WTC11 (cell line): Measurements from ENCODE around the gene SESN2. TPM values are rescaled to one million over a fixed set of nuclear protein-coding genes. Genes with fewer than 3 reads are reported as not detected.
A peak's percentile ranks its signal among the peaks of the same experiment; 100 is the strongest.

Source experiments
- ATAC-seq: fragments of 200-7000 bp; cut with Tn5 transposase; 2 replicates; pipeline ENCODE4 v1.10.0; 2021; ENCODE audit warnings: mild to moderate bottlenecking, moderate library complexity
- CTCF ChIA-PET: fragments of 300-600 bp; sonication (Branson Sonifier 250); formaldehyde crosslinking; loops from one replicate; lab custom pipeline; 2021; ENCODE audit warnings: antibody characterized with exemption; lab: Charles Lee
- POLR2A ChIA-PET: fragments of 350-600 bp; sonication (Branson Sonifier 250); formaldehyde crosslinking; loops from one replicate; lab custom pipeline; 2021; ENCODE audit warnings: antibody characterized with exemption; lab: Charles Lee
- DNase-seq: peaks from one replicate; pipeline ENCODE4 v3.0.0; 2021; ENCODE audit warnings: low spot score
- H3K27ac Mint-ChIP-seq: 2 replicates; pipeline ENCODE4 v1.8.0; 2021; ENCODE audit warnings: mixed read lengths
- H3K27me3 Mint-ChIP-seq: 2 replicates; pipeline ENCODE4 v1.8.0; 2021; ENCODE audit warnings: low read depth, mild to moderate bottlenecking, moderate library complexity, mixed read lengths
- H3K36me3 Mint-ChIP-seq: 2 replicates; pipeline ENCODE4 v1.8.0; 2021; ENCODE audit warnings: mixed read lengths
- H3K4me1 Mint-ChIP-seq: 2 replicates; pipeline ENCODE4 v1.8.0; 2022; ENCODE audit warnings: mixed read lengths
- H3K4me3 Mint-ChIP-seq: 2 replicates; pipeline ENCODE4 v1.8.0; 2021; ENCODE audit warnings: mild to moderate bottlenecking, moderate library complexity, mixed read lengths
- H3K9me3 Mint-ChIP-seq: 2 replicates; pipeline ENCODE4 v1.8.0; 2021; ENCODE audit warnings: mixed read lengths
- CREM ChIP-seq: sonication (generic); formaldehyde crosslinking; IDR thresholded peaks from 2 replicates; pipeline ENCODE4 v1.8.1; 2022; ENCODE audit warnings: mild to moderate bottlenecking, missing genetic modification reagents, moderate library complexity
- E2F5 ChIP-seq: sonication (generic); formaldehyde crosslinking; IDR thresholded peaks from 2 replicates; pipeline ENCODE4 v1.8.1; 2022; ENCODE audit warnings: mild to moderate bottlenecking, moderate library complexity, missing genetic modification reagents
- FOXJ3 ChIP-seq: sonication (generic); formaldehyde crosslinking; IDR thresholded peaks from 2 replicates; pipeline ENCODE4 v1.9.0; 2021; ENCODE audit warnings: missing genetic modification reagents, mild to moderate bottlenecking, borderline replicate concordance
- FOXP4 ChIP-seq: sonication (generic); formaldehyde crosslinking; IDR thresholded peaks from 2 replicates; pipeline ENCODE4 v1.8.0; 2022; ENCODE audit warnings: mild to moderate bottlenecking, missing genetic modification reagents
- GABPB1 ChIP-seq: sonication (generic); formaldehyde crosslinking; IDR thresholded peaks from 2 replicates; pipeline ENCODE4 v1.8.1; 2023; ENCODE audit warnings: mild to moderate bottlenecking, missing genetic modification reagents
- GTF2I ChIP-seq: fragments of 250-450 bp; sonication (Bioruptor Pico); conservative IDR thresholded peaks from 2 replicates; pipeline ENCODE4 v1.4.0; 2021; ENCODE audit warnings: mild to moderate bottlenecking
- NFATC4 ChIP-seq: fragments of 250-450 bp; sonication (Bioruptor Pico); IDR thresholded peaks from 2 replicates; pipeline ENCODE4 v1.9.0; 2021; ENCODE audit warnings: mild to moderate bottlenecking
- NFYB ChIP-seq: sonication (generic); formaldehyde crosslinking; conservative IDR thresholded peaks from 2 replicates; pipeline ENCODE4 v1.8.0; 2022; ENCODE audit warnings: low read depth, missing genetic modification reagents
- NR3C1 ChIP-seq: sonication (generic); formaldehyde crosslinking; conservative IDR thresholded peaks from 2 replicates; pipeline ENCODE4 v1.8.1; 2023; ENCODE audit warnings: low read depth, mild to moderate bottlenecking, missing genetic modification reagents
- PRRX2 ChIP-seq: fragments of 250-450 bp; sonication (Bioruptor Pico); IDR thresholded peaks from 2 replicates; pipeline ENCODE4 v1.8.0; 2021; ENCODE audit warnings: mild to moderate bottlenecking
- TEAD1 ChIP-seq: sonication (generic); formaldehyde crosslinking; IDR thresholded peaks from 2 replicates; pipeline ENCODE4 v1.8.0; 2022; ENCODE audit warnings: mild to moderate bottlenecking, missing genetic modification reagents
- ZMAT4 ChIP-seq: fragments of 250-450 bp; sonication (Bioruptor Pico); IDR thresholded peaks from 2 replicates; pipeline ENCODE4 v1.9.0; 2021; ENCODE audit warnings: mild to moderate bottlenecking
- ZNF232 ChIP-seq: sonication (generic); formaldehyde crosslinking; IDR thresholded peaks from 2 replicates; pipeline ENCODE4 v1.8.0; 2022; ENCODE audit warnings: mild to moderate bottlenecking, missing genetic modification reagents
- ZNF281 ChIP-seq: sonication (generic); formaldehyde crosslinking; IDR thresholded peaks from 2 replicates; pipeline ENCODE4 v1.8.0; 2023; ENCODE audit warnings: mild to moderate bottlenecking, missing genetic modification reagents
- ZNF416 ChIP-seq: fragments of 250-450 bp; sonication (Bioruptor Pico); IDR thresholded peaks from 2 replicates; pipeline ENCODE4 v1.9.0; 2021; ENCODE audit warnings: mild to moderate bottlenecking, inconsistent platforms
- total RNA-seq: library from RNA; stranded (reverse); gene quantifications from 3 replicates; pipeline ENCODE4 v1.2.3, GENCODE V29; 2021

SESN2 gene
- total RNA-seq, 1 experiment from 2014 or later: 38.1 TPM

- no peak for DNase-seq
- ChIA-PET POLR2A (interaction anchor here (1.4 kb wide), 1 partner anchor 34 kb away, joined by 6 read pairs; no protein-coding TSS in a partner anchor), CTCF (interaction anchor here (1.2 to 1.6 kb wide), 2 partner anchors 34 to 77 kb away, joined by 3 to 4 read pairs; no protein-coding TSS in a partner anchor)
- H3K36me3 Mint-ChIP-seq: peaks cover 34% of the 10 kb centered on the region
- H3K27me3 Mint-ChIP-seq: no peaks in the 10 kb centered on the region
- ATAC-seq: no peak
- peak overlapping the region; percentile 37; the same call in 1 of the 2 replicates for H3K27ac Mint-ChIP-seq
- H3K4me3 Mint-ChIP-seq: no peak overlapping the region
- peak; percentile 77; the same call in 1 of the 2 replicates for TF ChIP-seq GABPB1 (CRISPR knock-in tag)
- no peak for TF ChIP-seq CREM (CRISPR knock-in tag)
- no peaks in the 10 kb centered on the region for H3K9me3 Mint-ChIP-seq
- peaks cover 7% of the 10 kb centered on the region for H3K4me1 Mint-ChIP-seq
Measured at GRCh38 chr1:28282426-28283407, 23.4 kb downstream of the SESN2 start.

- Mint-ChIP-seq H3K4me1 (peaks cover 17% of the 10 kb centered on the region), H3K36me3 (peaks cover 4% of the 10 kb centered on the region), H3K27ac (no peak overlapping the region), H3K4me3 (no peak overlapping the region), H3K9me3 (no peaks in the 10 kb centered on the region), H3K27me3 (no peaks in the 10 kb centered on the region)
- ATAC-seq (no peak), DNase-seq (no peak)
- TF ChIP-seq GTF2I (CRISPR knock-in tag) (no peak), ZMAT4 (CRISPR knock-in tag) (no peak), NFATC4 (CRISPR knock-in tag) (no peak), ZNF232 (CRISPR knock-in tag) (no peak), FOXP4 (CRISPR knock-in tag) (no peak), E2F5 (no peak), ZNF281 (CRISPR knock-in tag) (no peak), TEAD1 (CRISPR knock-in tag) (no peak), ZNF416 (CRISPR knock-in tag) (no peak), PRRX2 (CRISPR knock-in tag) (no peak), NFYB (CRISPR knock-in tag) (no peak), NR3C1 (no peak), FOXJ3 (CRISPR knock-in tag) (no peak)
- POLR2A ChIA-PET: interaction anchor here (1.2 kb wide), 1 partner anchor 16 kb away, joined by 3 read pairs; no protein-coding TSS in a partner anchor
- CTCF ChIA-PET: interaction anchor here (3.2 kb wide), 1 partner anchor 37 kb away, joined by 17 read pairs; no protein-coding TSS in a partner anchor
Measured at GRCh38 chr1:28286111-28286510, 26.8 kb downstream of the SESN2 start.
